Naive thymus-derived CD8-positive, alpha-beta T cell (primary cell): ENCODE results near the gene NNAT. TPM values are rescaled to one million over a fixed set of nuclear protein-coding genes. Genes with fewer than 3 reads are reported as not detected.
"Not testable (repeated sequence)": the region's sequence is repeated elsewhere in the genome, so short reads cannot be mapped to it uniquely, and the experiment has no call there.

Source experiments
- ATAC-seq, 2 donors: fragments of 150-1000 bp; cut with Tn5 transposase in 1 of 2; sonication (Bioruptor Pico), chemical (Tn5 transposase) in 1 of 2; 1 replicate in 1 of 2; 2 replicates in 1 of 2; pipeline ENCODE4 v1.10.0; 2021; ENCODE audit warnings: mild to moderate bottlenecking in 2 of 2, moderate library complexity in 2 of 2
- POLR2A ChIA-PET: fragments of 350-600 bp; sonication (Branson Sonifier 250); formaldehyde crosslinking; loops from one replicate; lab custom pipeline; 2021; ENCODE audit warnings: antibody characterized with exemption; lab: Charles Lee
- DNase-seq, 10 donors: peaks; one replicate each; pipeline versions ENCODE4 v3.0.0 to v3.0.0-alpha.2; 2020 to 2022
- H3K27ac Mint-ChIP-seq, 10 donors: one replicate each; pipeline ENCODE4 v1.8.0; 2020 to 2022; ENCODE audit warnings: mild to moderate bottlenecking in 10 of 10, mixed read lengths in 10 of 10, moderate library complexity in 4 of 10, inconsistent platforms in 1 of 10
- H3K27me3 Mint-ChIP-seq, 5 donors: one replicate each; pipeline ENCODE4 v1.8.0; 2021 to 2022; ENCODE audit warnings: mixed read lengths in 5 of 5
- H3K36me3 Mint-ChIP-seq, 3 donors: one replicate each; pipeline ENCODE4 v1.8.0; 2020 to 2022; ENCODE audit warnings: mixed read lengths in 3 of 3, mild to moderate bottlenecking in 2 of 3, inconsistent platforms in 1 of 3
- H3K4me1 Mint-ChIP-seq, 4 donors: one replicate each; pipeline ENCODE4 v1.8.0; 2021 to 2022; ENCODE audit warnings: mixed read lengths in 4 of 4
- H3K4me3 Mint-ChIP-seq, 10 donors: one replicate each; pipeline ENCODE4 v1.8.0; 2020 to 2022; ENCODE audit warnings: mild to moderate bottlenecking in 10 of 10, mixed read lengths in 10 of 10, moderate library complexity in 6 of 10, inconsistent platforms in 1 of 10
- H3K9me3 Mint-ChIP-seq, 9 donors: one replicate each; pipeline ENCODE4 v1.8.0; 2020 to 2022; ENCODE audit warnings: mixed read lengths in 9 of 9, mild to moderate bottlenecking in 3 of 9, inconsistent platforms in 1 of 9, moderate library complexity in 1 of 9
- polyA plus RNA-seq, 3 donors: library from polyadenylated mRNA; unstranded; fragments of 300-500 nt; fragmentation: Illumina TruSeq; gene quantifications; one replicate each; pipeline ENCODE4 v1.2.3, GENCODE V29; 2021
- total RNA-seq, 8 experiments: library from RNA in 2 of 8; stranded (reverse) in 2 of 8; gene quantifications; one replicate each; pipeline ENCODE4 v1.2.3 and lab custom pipeline; 2021 to 2026

NNAT gene
- total RNA-seq (not detected), polyA plus RNA-seq (under 1 TPM in 1 of 3 donors, not detected in 2; 0.13 TPM), total RNA-seq (lab: John Stamatoyannopoulos, UW) (0 to 0.49 (median 0.04) reads per million in 6 experiments)

GRCh38 chr20:37521061-37521771 lies at the start of gene NNAT:
TSS of gene NNAT (plus strand) at chr20:37521250. CDS start at chr20:37521332, 82 bp downstream.
- POLR2A ChIA-PET, result no interaction called here
- Mint-ChIP-seq H3K27me3 (no peaks in the 10 kb centered on the region), H3K4me3 (peak within 1 kb of the TSS; percentile 57 to 79 (median 72)), H3K27ac (peak within 1 kb of the TSS in 2 of 10 donors; percentile 43 to 68), H3K36me3 (peaks cover 8 to 48% (median 11%) of the 10 kb centered on the region in 3 donors), H3K4me1 (peaks cover 44 to 70% (median 57%) of the 10 kb centered on the region in 4 donors), H3K9me3 (no peaks in the 10 kb centered on the region)
- no peak for DNase-seq
- no peak for ATAC-seq

DNA sequence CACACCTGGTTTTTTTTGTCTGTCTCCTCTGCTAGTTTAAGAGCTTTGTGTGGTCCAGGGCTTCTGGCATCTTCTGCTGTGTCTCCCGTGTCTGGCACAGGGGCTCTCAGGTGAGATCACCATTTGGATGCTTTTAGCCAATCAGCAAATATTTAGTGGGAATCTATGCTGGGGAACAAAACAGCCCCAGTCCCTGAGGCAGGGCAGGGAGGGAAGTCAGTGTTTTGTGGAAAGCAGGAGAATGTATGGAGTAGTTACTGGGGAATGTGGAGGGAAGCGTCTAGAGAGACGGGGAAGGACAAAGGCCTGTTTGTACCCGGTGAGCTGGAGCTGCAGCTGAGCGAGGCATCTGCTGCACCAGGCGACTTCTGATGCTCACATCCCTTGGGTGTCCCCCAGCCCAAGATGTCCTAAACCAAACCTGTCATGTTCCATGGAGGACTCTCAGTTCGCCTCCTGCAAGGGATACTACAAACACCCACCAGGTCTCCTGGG lies 49.3 kb upstream of the NNAT start:
- no peak for ATAC-seq
- H3K36me3 Mint-ChIP-seq, result no peaks in the 10 kb centered on the region
- peaks cover 0 to 7% (median 0%) of the 10 kb centered on the region in 9 donors for H3K9me3 Mint-ChIP-seq
- H3K4me3 Mint-ChIP-seq, result no peak overlapping the region
- no peak for DNase-seq
- peaks cover 0 to 2% (median 0%) of the 10 kb centered on the region in 4 donors for H3K4me1 Mint-ChIP-seq
- peaks cover 5 to 40% (median 19%) of the 10 kb centered on the region in 5 donors for H3K27me3 Mint-ChIP-seq
- POLR2A ChIA-PET, result no interaction called here
- no peak overlapping the region for H3K27ac Mint-ChIP-seq

DNA sequence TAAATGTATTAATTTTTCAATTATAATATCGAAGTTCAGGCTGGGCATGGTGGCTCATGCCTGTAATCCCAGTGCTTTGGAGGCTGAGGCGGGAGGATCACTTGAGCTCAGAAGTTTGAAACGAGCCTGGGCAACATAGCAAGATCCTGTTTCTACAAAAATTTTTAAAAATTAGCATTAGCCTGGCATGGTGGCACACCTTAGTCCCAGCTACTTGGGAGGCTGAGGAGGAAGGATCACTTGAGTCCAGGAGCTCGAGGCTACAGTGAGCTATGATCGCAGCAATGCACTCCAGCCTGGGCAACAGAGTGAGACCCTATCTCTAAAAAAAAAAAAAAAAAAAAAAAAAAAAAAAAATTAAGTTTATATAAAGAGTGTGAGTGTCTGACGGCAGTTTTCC lies 48.6 kb upstream of the NNAT start:
- peaks cover 2 to 34% (median 16%) of the 10 kb centered on the region in 5 donors for H3K27me3 Mint-ChIP-seq

DNA sequence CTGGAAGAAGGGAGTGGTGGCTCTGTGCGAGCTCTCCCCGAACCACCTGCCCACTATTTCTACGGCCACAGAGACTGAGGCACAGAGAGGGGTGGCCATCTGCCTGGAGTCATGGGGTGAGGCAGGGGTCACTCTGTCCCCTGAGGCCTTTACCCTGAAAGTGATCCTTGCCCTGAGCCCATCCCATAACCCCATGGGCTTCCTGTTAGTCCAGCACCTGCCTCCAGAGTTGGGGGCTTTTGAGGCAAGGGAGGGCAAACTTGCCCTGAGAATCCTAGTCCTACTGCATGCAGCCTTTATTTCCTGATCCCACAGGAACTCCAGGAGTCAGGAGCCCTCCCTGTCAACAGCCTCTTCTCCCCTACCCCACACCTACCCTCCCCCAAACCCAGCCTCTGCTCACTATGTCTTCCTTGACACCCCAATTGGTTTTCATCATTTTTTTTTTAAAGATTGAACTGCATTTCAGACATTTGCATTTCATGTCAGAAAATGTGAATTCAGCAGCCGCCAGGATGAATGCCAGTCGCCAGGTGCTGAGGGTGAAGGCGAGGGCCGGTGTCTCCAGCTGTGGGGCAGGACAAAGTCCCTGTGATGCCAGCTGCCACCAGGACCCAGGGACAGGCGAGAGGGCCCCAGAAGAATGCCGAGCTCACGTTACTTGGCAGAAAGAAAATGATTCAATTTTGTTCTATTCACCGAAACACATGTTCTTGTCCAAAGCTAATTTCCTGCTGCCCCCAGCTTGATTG lies 47.6 kb upstream of the NNAT start:
- no peak overlapping the region for H3K4me3 Mint-ChIP-seq
- POLR2A ChIA-PET, result no interaction called here
- H3K27ac Mint-ChIP-seq, result no peak overlapping the region
- H3K27me3 Mint-ChIP-seq, result peaks cover 5 to 43% (median 21%) of the 10 kb centered on the region in 5 donors
- DNase-seq (no peak), ATAC-seq (no peak)
- no peaks in the 10 kb centered on the region for H3K36me3 Mint-ChIP-seq
- peaks cover 0 to 2% (median 0%) of the 10 kb centered on the region in 4 donors for H3K4me1 Mint-ChIP-seq
- H3K9me3 Mint-ChIP-seq, result peaks cover 0 to 7% (median 0%) of the 10 kb centered on the region in 9 donors

More for the DNA sequence above, 48.6 kb upstream of the NNAT start:
- H3K27ac Mint-ChIP-seq, H3K4me3 Mint-ChIP-seq, H3K4me1 Mint-ChIP-seq, ATAC-seq, H3K9me3 Mint-ChIP-seq, POLR2A ChIA-PET, DNase-seq, H3K36me3 Mint-ChIP-seq: not testable (repeated sequence)

DNA sequence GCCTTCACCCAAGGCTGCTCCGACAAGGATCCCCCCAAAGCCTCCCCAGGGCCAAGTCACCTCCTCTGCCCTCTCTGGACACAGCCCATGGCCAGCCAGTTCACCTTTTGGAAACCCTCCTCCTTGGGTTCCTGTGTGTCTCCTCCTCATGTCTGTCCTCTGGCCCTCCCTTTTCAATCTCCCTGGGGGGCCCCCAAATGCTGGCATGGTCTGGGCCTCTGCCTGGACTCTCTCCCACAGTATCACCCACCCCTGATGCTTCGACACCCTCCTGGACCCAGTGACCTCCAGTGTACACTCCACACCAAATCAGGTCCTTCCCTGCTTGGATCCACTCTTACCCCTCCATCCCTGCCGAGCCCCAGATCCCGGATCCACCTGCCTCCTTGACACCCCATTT lies 46.7 kb upstream of the NNAT start:
- H3K9me3 Mint-ChIP-seq, result peaks cover 0 to 7% (median 0%) of the 10 kb centered on the region in 9 donors
- POLR2A ChIA-PET, result no interaction called here
- peaks cover 3 to 46% (median 20%) of the 10 kb centered on the region in 5 donors for H3K27me3 Mint-ChIP-seq
- H3K4me3 Mint-ChIP-seq, result no peak overlapping the region
- no peak overlapping the region for H3K27ac Mint-ChIP-seq
- no peak for DNase-seq
- H3K4me1 Mint-ChIP-seq, result peaks cover 0 to 2% (median 0%) of the 10 kb centered on the region in 4 donors
- no peak for ATAC-seq
- no peaks in the 10 kb centered on the region for H3K36me3 Mint-ChIP-seq

DNA sequence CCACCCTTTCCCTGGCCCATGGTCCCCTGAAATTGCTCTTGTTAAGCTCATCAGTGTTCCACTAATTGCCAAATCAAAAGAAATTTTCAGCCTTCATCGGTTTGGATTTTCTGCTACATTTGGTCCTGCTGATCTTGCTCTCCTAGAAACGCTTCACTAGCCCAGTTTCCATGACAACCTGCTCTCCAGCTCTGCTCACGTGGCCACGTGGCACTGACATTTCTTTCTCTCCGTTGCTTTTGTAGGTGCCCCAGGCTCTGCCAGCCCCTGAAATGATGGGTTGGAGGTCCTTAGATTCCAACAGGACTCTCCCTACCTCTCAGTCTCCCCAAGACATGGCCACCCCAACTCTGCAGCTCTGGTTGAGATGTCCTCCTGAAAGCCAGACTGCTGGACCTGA lies 45.8 kb upstream of the NNAT start:
- H3K36me3 Mint-ChIP-seq, result peaks cover 0 to 3% (median 0%) of the 10 kb centered on the region in 3 donors
- H3K9me3 Mint-ChIP-seq, result peaks cover 0 to 7% (median 0%) of the 10 kb centered on the region in 9 donors
- H3K4me3 Mint-ChIP-seq, result no peak overlapping the region
- POLR2A ChIA-PET, result no interaction called here
- no peak for DNase-seq
- H3K4me1 Mint-ChIP-seq, result no peaks in the 10 kb centered on the region
- no peak overlapping the region for H3K27ac Mint-ChIP-seq
- peaks cover 6 to 49% (median 20%) of the 10 kb centered on the region in 5 donors for H3K27me3 Mint-ChIP-seq
- ATAC-seq, result no peak

- Mint-ChIP-seq H3K4me3 (no peak overlapping the region), H3K27me3 (peaks cover 12 to 66% (median 30%) of the 10 kb centered on the region in 5 donors), H3K9me3 (peaks cover 0 to 7% (median 0%) of the 10 kb centered on the region in 9 donors), H3K36me3 (peaks cover 3 to 10% (median 5%) of the 10 kb centered on the region in 3 donors), H3K27ac (no peak overlapping the region), H3K4me1 (peaks cover 0 to 1% (median 0%) of the 10 kb centered on the region in 4 donors)
- DNase-seq (no peak), ATAC-seq (no peak)
- POLR2A ChIA-PET, result interaction anchor here (0.9 to 1.3 kb wide), 2 partner anchors 12 to 50 kb away, joined by 3 read pairs; partner anchors contain the start of gene BLCAP
Measured at GRCh38 chr20:37477041-37477440, 44.0 kb upstream of the NNAT start.

DNA sequence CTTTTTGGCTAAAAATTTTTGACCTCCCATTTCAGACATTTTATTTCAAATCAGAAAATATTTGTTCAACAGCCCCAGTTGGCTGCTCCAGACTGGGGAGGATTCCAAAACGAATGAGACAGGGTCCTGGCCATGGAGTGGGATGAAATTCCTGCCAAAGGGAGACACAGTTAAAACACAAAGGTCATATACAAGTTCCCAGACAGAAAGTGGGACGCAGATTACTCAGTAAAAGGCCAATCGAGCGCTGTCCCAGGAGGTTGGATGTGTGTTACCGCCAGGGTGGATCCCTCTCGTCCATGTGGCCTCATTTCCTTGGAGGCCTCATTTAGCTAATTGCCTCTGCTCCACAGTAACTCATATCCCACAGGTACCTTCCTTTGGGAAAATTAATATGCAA lies 41.8 kb upstream of the NNAT start:
- DNase-seq (no peak), ATAC-seq (no peak)
- Mint-ChIP-seq H3K27me3 (peaks cover 12 to 63% (median 30%) of the 10 kb centered on the region in 5 donors), H3K27ac (no peak overlapping the region), H3K4me1 (peaks cover 0 to 1% (median 0%) of the 10 kb centered on the region in 4 donors), H3K4me3 (no peak overlapping the region), H3K36me3 (peaks cover 3 to 10% (median 5%) of the 10 kb centered on the region in 3 donors), H3K9me3 (peaks cover 0 to 11% (median 0%) of the 10 kb centered on the region in 9 donors)
- POLR2A ChIA-PET, result no interaction called here

GRCh38 chr20:37479925-37480691 lies 40.9 kb upstream of the NNAT start:
- Mint-ChIP-seq H3K27ac (peak overlapping the region in 1 of 10 donors; percentile 9), H3K4me3 (no peak overlapping the region), H3K27me3 (peaks cover 12 to 56% (median 27%) of the 10 kb centered on the region in 5 donors), H3K9me3 (peaks cover 0 to 11% (median 0%) of the 10 kb centered on the region in 9 donors), H3K4me1 (peaks cover 0 to 1% (median 0%) of the 10 kb centered on the region in 4 donors), H3K36me3 (peaks cover 3 to 10% (median 8%) of the 10 kb centered on the region in 3 donors)
- no peak for DNase-seq
- POLR2A ChIA-PET, result no interaction called here
- ATAC-seq, result no peak

DNA sequence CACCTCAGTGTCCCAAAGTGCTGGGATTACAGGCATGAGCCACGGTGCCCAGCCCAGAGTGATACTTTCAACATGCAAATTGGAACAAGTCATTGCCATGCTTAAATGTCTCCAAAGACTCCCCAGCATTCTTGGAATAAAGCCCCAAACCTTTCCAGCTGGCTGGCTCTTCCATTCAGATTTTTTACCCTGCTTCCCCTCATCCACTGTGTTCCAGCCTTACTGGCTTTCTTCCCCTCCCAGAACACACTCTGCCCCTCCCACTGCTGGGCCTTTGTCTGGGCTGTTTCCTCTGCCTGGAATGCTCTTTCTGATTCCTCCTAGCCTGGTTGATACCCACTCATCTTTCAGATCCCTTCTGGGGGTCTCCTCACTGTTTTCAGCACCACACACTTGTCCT lies 40.1 kb upstream of the NNAT start:
- no peak for DNase-seq

GRCh38 chr20:37481610-37482009 lies 39.4 kb upstream of the NNAT start:
- H3K27me3 Mint-ChIP-seq, result peaks cover 14 to 57% (median 24%) of the 10 kb centered on the region in 5 donors
- H3K4me3 Mint-ChIP-seq, result no peak overlapping the region
- H3K36me3 Mint-ChIP-seq, result peaks cover 3 to 10% (median 8%) of the 10 kb centered on the region in 3 donors

More for the DNA sequence above, 40.1 kb upstream of the NNAT start:
- ATAC-seq, result no peak
- peaks cover 3 to 10% (median 8%) of the 10 kb centered on the region in 3 donors for H3K36me3 Mint-ChIP-seq
- H3K27me3 Mint-ChIP-seq, result peaks cover 14 to 56% (median 24%) of the 10 kb centered on the region in 5 donors
- no peak overlapping the region for H3K4me3 Mint-ChIP-seq
- H3K27ac Mint-ChIP-seq, result no peak overlapping the region
- POLR2A ChIA-PET, result no interaction called here
- H3K4me1 Mint-ChIP-seq, result peaks cover 0 to 6% (median 0%) of the 10 kb centered on the region in 4 donors
- H3K9me3 Mint-ChIP-seq, result peaks cover 0 to 9% (median 0%) of the 10 kb centered on the region in 9 donors

DNA sequence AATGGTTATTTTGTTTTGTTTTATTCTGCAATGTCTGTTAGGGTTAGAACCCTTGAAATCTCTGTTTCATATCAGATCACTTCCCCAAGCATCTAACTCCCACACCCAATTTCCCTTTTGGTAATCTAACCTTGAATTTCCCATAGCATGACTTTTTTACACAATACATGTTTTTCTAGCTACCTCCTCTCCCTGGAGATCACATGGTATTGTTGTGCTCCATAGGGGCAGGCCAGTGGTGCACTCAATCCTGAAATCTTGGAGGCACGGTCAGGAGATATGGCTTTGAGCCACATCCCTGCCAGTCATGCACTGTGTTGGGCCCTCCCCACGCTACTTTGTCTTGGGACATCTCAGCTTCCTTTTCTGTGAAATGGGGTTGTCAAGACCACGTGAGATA lies 36.7 kb upstream of the NNAT start:
- peaks cover 0 to 9% (median 0%) of the 10 kb centered on the region in 4 donors for H3K4me1 Mint-ChIP-seq
- DNase-seq, result no peak
- no peak overlapping the region for H3K27ac Mint-ChIP-seq
- no peak for ATAC-seq
- H3K27me3 Mint-ChIP-seq, result peaks cover 11 to 40% (median 17%) of the 10 kb centered on the region in 5 donors
- POLR2A ChIA-PET, result no interaction called here
- H3K36me3 Mint-ChIP-seq, result peaks cover 3 to 10% (median 8%) of the 10 kb centered on the region in 3 donors
- H3K9me3 Mint-ChIP-seq, result peaks cover 0 to 6% (median 0%) of the 10 kb centered on the region in 9 donors
- H3K4me3 Mint-ChIP-seq, result no peak overlapping the region

More at GRCh38 chr20:37481610-37482009, 39.4 kb upstream of the NNAT start:
- no peak overlapping the region for H3K27ac Mint-ChIP-seq
- DNase-seq (no peak), ATAC-seq (no peak)
- POLR2A ChIA-PET, result no interaction called here
- peaks cover 0 to 9% (median 0%) of the 10 kb centered on the region in 9 donors for H3K9me3 Mint-ChIP-seq
- H3K4me1 Mint-ChIP-seq, result peaks cover 0 to 6% (median 0%) of the 10 kb centered on the region in 4 donors
